Adipocyte (in vitro differentiated cells): ENCODE results near the gene EHBP1L1.

Source experiments
- DNase-seq: peaks from one replicate; pipeline ENCODE4 v3.0.0-alpha.2; 2015; ENCODE audit warnings: low read depth
- H3K27me3 ChIP-seq: replicated peaks from 2 replicates; pipeline ENCODE4 v1.7.0; 2013; ENCODE audit warnings: mild to moderate bottlenecking, low read length, moderate library complexity; ENCODE audit not compliant: control insufficient read depth, insufficient read depth
- H3K36me3 ChIP-seq: 2 replicates; pipeline ENCODE4 v1.7.0; 2013; ENCODE audit warnings: low read length, mild to moderate bottlenecking, moderate library complexity; ENCODE audit not compliant: control insufficient read depth, insufficient read depth, severe bottlenecking
- H3K4me1 ChIP-seq: 2 replicates; pipeline ENCODE4 v1.7.0; 2013; ENCODE audit warnings: mild to moderate bottlenecking, low read length, moderate library complexity; ENCODE audit not compliant: control insufficient read depth, insufficient read depth
- H3K4me3 ChIP-seq: 2 replicates; pipeline ENCODE4 v1.7.0; 2013; ENCODE audit warnings: mild to moderate bottlenecking, low read length, moderate library complexity
- H3K9ac ChIP-seq: 2 replicates; pipeline ENCODE4 v1.7.0; 2013; ENCODE audit warnings: mild to moderate bottlenecking, low read length, moderate library complexity
- H3K9me3 ChIP-seq: 2 replicates; pipeline ENCODE4 v1.7.0; 2013; ENCODE audit warnings: mild to moderate bottlenecking, low read length, moderate library complexity; ENCODE audit not compliant: control insufficient read depth

Gene EHBP1L1

GRCh38 chr11:65575568-65576231 is at the start of gene EHBP1L1:
EHBP1L1 (plus strand) TSS chr11:65576053; CDS start chr11:65576303, 250 bp downstream.
- H3K9ac ChIP-seq: peak within 1 kb of the TSS; percentile 89
- no peaks in the 10 kb centered on the region for H3K27me3 ChIP-seq
- peaks cover 53% of the 10 kb centered on the region for H3K4me1 ChIP-seq
- H3K9me3 ChIP-seq: no peaks in the 10 kb centered on the region
- peak within 1 kb of the TSS; percentile 83 for H3K4me3 ChIP-seq
- DNase-seq: peak; percentile 76
- peaks cover 11% of the 10 kb centered on the region for H3K36me3 ChIP-seq

- peaks cover 19% of the 10 kb centered on the region for H3K4me1 ChIP-seq
- H3K9me3 ChIP-seq: no peaks in the 10 kb centered on the region
- DNase-seq: no peak
- no peaks in the 10 kb centered on the region for H3K27me3 ChIP-seq
- H3K9ac ChIP-seq: peak overlapping the region; percentile 97
- peaks cover 32% of the 10 kb centered on the region for H3K36me3 ChIP-seq
- no peak overlapping the region for H3K4me3 ChIP-seq
These were observed 49.1 kb upstream of the EHBP1L1 start for GRCh38 chr11:65526744-65527143.

- no peak for DNase-seq
- H3K27me3 ChIP-seq: no peaks in the 10 kb centered on the region
- H3K4me3 ChIP-seq: no peak overlapping the region
- H3K9me3 ChIP-seq: no peaks in the 10 kb centered on the region
- no peak overlapping the region for H3K9ac ChIP-seq
- H3K4me1 ChIP-seq: peaks cover 18% of the 10 kb centered on the region
- H3K36me3 ChIP-seq: peaks cover 50% of the 10 kb centered on the region
These were observed 47.0 kb upstream of the EHBP1L1 start for GRCh38 chr11:65528819-65529350.

- DNase-seq: no peak
- no peak overlapping the region for H3K4me3 ChIP-seq
- H3K9me3 ChIP-seq: no peaks in the 10 kb centered on the region
- H3K9ac ChIP-seq: no peak overlapping the region
- H3K36me3 ChIP-seq: peaks cover 50% of the 10 kb centered on the region
- peaks cover 11% of the 10 kb centered on the region for H3K4me1 ChIP-seq
- H3K27me3 ChIP-seq: no peaks in the 10 kb centered on the region
These were observed 46.2 kb upstream of the EHBP1L1 start for GRCh38 chr11:65529475-65530156.

- H3K9ac ChIP-seq: no peak overlapping the region
- H3K36me3 ChIP-seq: peaks cover 50% of the 10 kb centered on the region
- no peak for DNase-seq
- H3K4me1 ChIP-seq: peaks cover 11% of the 10 kb centered on the region
- no peaks in the 10 kb centered on the region for H3K9me3 ChIP-seq
- H3K4me3 ChIP-seq: no peak overlapping the region
- no peaks in the 10 kb centered on the region for H3K27me3 ChIP-seq
These were observed 45.7 kb upstream of the EHBP1L1 start for GRCh38 chr11:65530157-65530496.

- no peak overlapping the region for H3K9ac ChIP-seq
- H3K4me1 ChIP-seq: no peaks in the 10 kb centered on the region
- no peaks in the 10 kb centered on the region for H3K27me3 ChIP-seq
- H3K4me3 ChIP-seq: no peak overlapping the region
- H3K36me3 ChIP-seq: peaks cover 63% of the 10 kb centered on the region
- no peak for DNase-seq
- H3K9me3 ChIP-seq: no peaks in the 10 kb centered on the region
These were observed 43.3 kb upstream of the EHBP1L1 start for GRCh38 chr11:65532388-65533064.

- H3K9ac ChIP-seq: no peak overlapping the region
- H3K27me3 ChIP-seq: no peaks in the 10 kb centered on the region
- DNase-seq: no peak
- H3K9me3 ChIP-seq: no peaks in the 10 kb centered on the region
- no peak overlapping the region for H3K4me3 ChIP-seq
- peaks cover 5% of the 10 kb centered on the region for H3K4me1 ChIP-seq
- peaks cover 67% of the 10 kb centered on the region for H3K36me3 ChIP-seq
These were observed 40.8 kb upstream of the EHBP1L1 start for GRCh38 chr11:65535102-65535501.

GRCh38 chr11:65536412-65537295 is 39.2 kb upstream of the EHBP1L1 start:
- H3K4me3 ChIP-seq: no peak overlapping the region
- DNase-seq: no peak
- no peaks in the 10 kb centered on the region for H3K9me3 ChIP-seq
- peak overlapping the region; percentile 25 for H3K9ac ChIP-seq
- no peaks in the 10 kb centered on the region for H3K27me3 ChIP-seq
- H3K36me3 ChIP-seq: peaks cover 52% of the 10 kb centered on the region
- H3K4me1 ChIP-seq: peaks cover 12% of the 10 kb centered on the region

GRCh38 chr11:65537296-65537597 is 38.6 kb upstream of the EHBP1L1 start:
- Histone ChIP-seq H3K27me3 (no peaks in the 10 kb centered on the region), H3K4me3 (no peak overlapping the region), H3K9me3 (no peaks in the 10 kb centered on the region), H3K9ac (peak overlapping the region; percentile 25), H3K36me3 (peaks cover 48% of the 10 kb centered on the region), H3K4me1 (peaks cover 12% of the 10 kb centered on the region)
- no peak for DNase-seq

- Histone ChIP-seq H3K9me3 (no peaks in the 10 kb centered on the region), H3K4me1 (peaks cover 12% of the 10 kb centered on the region), H3K9ac (peak overlapping the region; percentile 25), H3K27me3 (no peaks in the 10 kb centered on the region), H3K36me3 (peaks cover 43% of the 10 kb centered on the region), H3K4me3 (no peak overlapping the region)
- no peak for DNase-seq
These were observed 38.1 kb upstream of the EHBP1L1 start for GRCh38 chr11:65537620-65538231.
